Stimulated activated naive CD8-positive, alpha-beta T cell treated with anti-CD3 and anti-CD28 coated beads, Interleukin-15, Interleukin-2, amounts not matched to agents 100 ng/mL and 50 ng/mL, for 24 hours (primary cell): ENCODE results near the gene HSCB.
A peak's percentile ranks its signal among the peaks of the same experiment; 100 is the strongest.
"Not testable (repeated sequence)": the region's sequence is repeated elsewhere in the genome, so short reads cannot be mapped to it uniquely, and the experiment has no call there.

ENCODE experiments used
- H3K27ac Mint-ChIP-seq: one replicate; pipeline ENCODE4 v1.8.0; 2021; ENCODE audit warnings: mild to moderate bottlenecking, mixed read lengths
- H3K27me3 Mint-ChIP-seq: one replicate; pipeline ENCODE4 v1.8.0; 2021; ENCODE audit warnings: mixed read lengths
- H3K36me3 Mint-ChIP-seq: one replicate; pipeline ENCODE4 v1.8.0; 2021; ENCODE audit warnings: low read depth, mixed read lengths
- H3K4me1 Mint-ChIP-seq: one replicate; pipeline ENCODE4 v1.8.0; 2021; ENCODE audit warnings: low read depth, mixed read lengths
- H3K4me3 Mint-ChIP-seq: one replicate; pipeline ENCODE4 v1.8.0; 2021; ENCODE audit warnings: mild to moderate bottlenecking, mixed read lengths
- H3K9me3 Mint-ChIP-seq: one replicate; pipeline ENCODE4 v1.8.0; 2021; ENCODE audit warnings: mixed read lengths

HSCB gene

DNA sequence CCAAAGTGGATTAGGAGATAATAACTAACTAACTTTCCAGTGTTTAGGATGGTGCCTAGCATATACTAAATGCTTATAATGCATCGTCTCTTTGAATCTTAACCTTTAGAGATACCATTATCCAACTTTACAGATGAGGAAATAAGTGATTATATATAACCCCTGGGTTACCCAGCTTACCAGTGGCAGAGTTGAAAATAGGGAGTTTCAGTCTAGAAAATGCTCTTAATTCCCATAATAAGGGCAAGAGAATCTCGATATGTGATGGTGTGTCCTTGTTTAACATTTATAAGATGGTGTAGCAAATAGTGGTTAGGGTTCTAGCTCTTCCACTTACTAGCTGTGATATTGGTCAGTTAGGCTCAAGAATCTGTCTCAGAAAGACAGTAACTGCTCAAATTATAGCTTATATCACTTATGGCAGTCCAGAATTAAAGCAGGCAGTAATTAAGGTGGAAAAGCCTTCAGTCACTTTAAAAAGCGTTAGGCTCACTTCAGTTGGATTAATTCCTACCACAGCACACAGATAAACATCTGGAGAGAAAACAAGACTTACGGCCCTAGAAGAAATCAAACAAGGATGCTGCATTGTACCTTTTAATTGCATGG, 52.2 kb downstream of the HSCB start:
- H3K36me3 Mint-ChIP-seq: peaks cover 68% of the 10 kb centered on the region
- no peaks in the 10 kb centered on the region for H3K27me3 Mint-ChIP-seq
- no peaks in the 10 kb centered on the region for H3K9me3 Mint-ChIP-seq
- H3K27ac Mint-ChIP-seq: no peak overlapping the region
- peaks cover 69% of the 10 kb centered on the region for H3K4me1 Mint-ChIP-seq
- H3K4me3 Mint-ChIP-seq: no peak overlapping the region

DNA sequence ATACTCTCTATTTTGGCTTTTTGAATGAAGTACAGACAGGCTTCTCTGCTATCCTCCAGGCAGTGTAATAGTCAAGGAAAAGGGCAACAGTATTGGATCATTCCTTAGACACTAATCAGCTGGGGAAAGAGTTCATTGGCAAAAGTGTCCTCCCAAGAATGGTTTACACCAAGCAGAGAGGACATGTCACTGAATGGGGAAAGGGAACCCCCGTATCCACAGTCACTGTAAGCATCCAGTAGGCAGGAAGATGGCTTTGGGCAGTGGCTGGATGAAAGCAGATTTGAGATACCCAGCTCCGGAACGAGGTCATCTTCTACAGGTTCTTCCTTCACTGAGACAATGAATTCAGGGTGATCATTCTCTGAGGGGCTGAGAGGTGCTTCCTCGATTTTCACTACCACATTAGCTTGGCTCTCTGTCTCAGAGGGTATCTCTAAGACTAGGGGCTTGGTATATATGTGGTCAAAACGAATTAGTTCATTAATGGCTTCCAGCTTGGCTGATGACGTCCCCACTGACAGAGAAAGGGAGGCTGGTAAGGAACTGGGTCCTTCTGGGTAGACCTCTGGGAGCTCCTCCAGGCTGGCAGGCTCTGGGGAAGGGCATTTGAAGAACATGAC, 53.3 kb downstream of the HSCB start:
- H3K36me3 Mint-ChIP-seq: peaks cover 65% of the 10 kb centered on the region
- H3K9me3 Mint-ChIP-seq: no peaks in the 10 kb centered on the region
- H3K27ac Mint-ChIP-seq: no peak overlapping the region
- H3K27me3 Mint-ChIP-seq: no peaks in the 10 kb centered on the region
- H3K4me1 Mint-ChIP-seq: peaks cover 73% of the 10 kb centered on the region
- no peak overlapping the region for H3K4me3 Mint-ChIP-seq

DNA sequence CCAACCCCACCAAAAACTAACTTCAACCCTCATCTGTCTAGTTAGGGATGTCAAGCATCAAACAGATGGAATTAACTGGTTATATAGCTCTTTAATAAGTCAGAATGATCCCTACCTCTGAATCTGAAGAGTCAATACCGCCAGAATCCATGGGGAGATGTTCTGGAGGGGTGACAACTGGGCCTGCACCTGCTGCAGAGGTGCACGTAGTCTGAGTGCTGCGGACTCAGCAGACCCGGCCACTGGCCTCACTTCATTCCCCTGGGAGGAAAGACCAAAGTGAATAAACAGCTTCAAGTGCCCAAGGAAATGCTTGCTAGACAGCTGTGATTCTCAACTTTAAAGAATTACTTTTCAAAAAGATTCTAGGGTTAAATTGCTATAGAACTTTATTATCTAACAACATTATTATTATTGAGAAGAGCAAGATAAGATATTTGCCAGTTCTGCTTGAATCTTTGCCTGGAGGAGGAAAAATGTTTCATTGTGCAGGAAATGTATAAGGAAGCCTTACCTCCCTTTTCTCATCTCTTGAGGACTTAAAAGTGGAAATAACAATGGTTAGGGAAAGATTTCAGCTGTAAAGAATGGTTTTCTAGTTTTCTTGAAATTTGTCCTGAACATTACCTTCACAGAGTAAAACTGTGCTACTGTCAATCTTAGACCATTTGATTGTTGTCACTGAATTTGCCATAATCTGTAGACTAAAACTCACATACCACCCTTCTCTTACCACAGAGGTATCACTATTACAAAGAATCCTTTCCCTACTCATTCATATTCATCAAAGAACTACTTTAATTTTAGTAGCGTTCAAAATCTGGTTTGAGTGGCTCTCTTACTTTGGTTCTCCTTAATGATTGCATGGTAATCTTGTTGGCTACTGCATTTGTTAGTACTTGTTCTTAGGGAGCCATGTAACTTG, 54.4 kb downstream of the HSCB start:
- Mint-ChIP-seq H3K4me1 (peaks cover 78% of the 10 kb centered on the region), H3K4me3 (peak overlapping the region; percentile 67), H3K27ac (peak overlapping the region; percentile 78), H3K27me3 (no peaks in the 10 kb centered on the region), H3K9me3 (no peaks in the 10 kb centered on the region), H3K36me3 (peaks cover 64% of the 10 kb centered on the region)

DNA sequence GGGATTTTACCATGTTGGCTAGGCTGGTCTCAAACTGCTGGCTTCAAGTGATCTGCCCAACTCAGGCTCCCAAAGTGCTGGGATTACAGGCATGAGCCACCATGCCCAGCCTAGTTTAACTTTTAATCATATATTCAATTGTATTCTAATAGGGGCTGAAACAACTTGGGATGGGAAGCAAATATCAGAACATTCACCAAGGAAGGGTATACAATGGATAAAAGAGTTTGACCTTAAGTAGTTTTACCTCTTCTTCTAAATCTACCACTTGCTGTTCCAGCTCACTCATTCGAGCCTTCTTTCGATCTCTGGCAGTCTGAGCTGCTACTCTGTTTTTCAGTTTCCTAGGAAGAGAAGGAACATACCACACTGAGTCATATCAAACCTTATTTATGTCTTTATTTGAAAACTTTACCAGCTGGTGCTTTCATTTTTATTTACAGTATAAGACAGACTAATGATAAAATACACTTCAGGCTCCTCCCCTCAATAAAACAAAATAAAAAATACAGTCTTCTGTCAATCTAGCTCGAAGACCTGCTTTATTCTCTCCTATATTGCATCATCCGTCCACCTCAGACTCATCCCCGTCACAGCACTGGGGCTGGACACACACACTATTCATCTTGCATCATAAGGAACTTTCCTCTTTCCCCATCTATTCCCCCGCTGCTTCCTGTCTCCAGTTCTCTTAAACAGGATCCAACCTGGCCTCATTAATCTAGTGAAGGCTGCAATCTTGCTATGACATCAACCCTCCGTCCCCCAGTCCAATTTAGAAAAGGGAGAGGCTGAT, 57.2 kb downstream of the HSCB start:
- H3K4me1 Mint-ChIP-seq: peaks cover 69% of the 10 kb centered on the region
- no peaks in the 10 kb centered on the region for H3K9me3 Mint-ChIP-seq
- peak overlapping the region; percentile 99 for H3K4me3 Mint-ChIP-seq
- H3K27ac Mint-ChIP-seq: peak overlapping the region; percentile 99
- H3K36me3 Mint-ChIP-seq: peaks cover 62% of the 10 kb centered on the region
- no peaks in the 10 kb centered on the region for H3K27me3 Mint-ChIP-seq

DNA sequence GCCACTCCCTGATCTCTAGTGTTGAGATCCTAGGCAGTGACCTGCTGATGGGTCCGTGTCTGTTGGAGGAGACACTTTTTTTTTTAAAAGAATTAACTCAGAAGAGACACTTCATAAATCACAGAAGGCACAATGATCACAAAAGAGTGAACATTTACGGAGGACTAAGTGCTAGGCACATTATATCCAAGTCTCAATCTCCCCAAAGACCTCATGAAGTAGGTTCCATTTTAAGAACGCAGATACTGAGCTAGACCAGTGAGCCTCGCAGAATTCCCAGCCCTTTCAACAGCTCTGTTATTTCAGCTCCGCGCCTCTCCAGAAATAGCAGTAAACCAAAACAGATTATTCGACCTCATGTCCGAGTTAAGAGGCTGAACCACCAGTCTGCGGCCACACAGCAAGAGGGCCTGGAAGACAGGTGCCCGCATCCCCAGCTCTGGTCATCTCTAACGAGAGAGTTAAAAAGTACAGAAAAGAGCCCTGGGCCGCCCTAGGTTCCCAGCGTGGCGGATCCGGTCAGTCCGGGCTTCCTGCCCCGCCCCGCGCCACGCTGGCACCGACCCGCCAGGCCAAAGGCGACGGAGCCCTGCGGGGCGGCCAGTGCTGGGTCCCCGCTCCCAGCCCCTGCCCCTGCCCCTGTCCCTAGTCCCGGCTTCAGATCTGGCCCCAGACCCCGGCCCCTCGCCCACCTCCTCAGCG, 57.9 kb downstream of the HSCB start:
- H3K36me3 Mint-ChIP-seq: peaks cover 55% of the 10 kb centered on the region
- no peaks in the 10 kb centered on the region for H3K27me3 Mint-ChIP-seq
- no peaks in the 10 kb centered on the region for H3K9me3 Mint-ChIP-seq
- H3K27ac Mint-ChIP-seq: peak overlapping the region; percentile 99
- peak overlapping the region; percentile 99 for H3K4me3 Mint-ChIP-seq
- H3K4me1 Mint-ChIP-seq: peaks cover 64% of the 10 kb centered on the region

DNA sequence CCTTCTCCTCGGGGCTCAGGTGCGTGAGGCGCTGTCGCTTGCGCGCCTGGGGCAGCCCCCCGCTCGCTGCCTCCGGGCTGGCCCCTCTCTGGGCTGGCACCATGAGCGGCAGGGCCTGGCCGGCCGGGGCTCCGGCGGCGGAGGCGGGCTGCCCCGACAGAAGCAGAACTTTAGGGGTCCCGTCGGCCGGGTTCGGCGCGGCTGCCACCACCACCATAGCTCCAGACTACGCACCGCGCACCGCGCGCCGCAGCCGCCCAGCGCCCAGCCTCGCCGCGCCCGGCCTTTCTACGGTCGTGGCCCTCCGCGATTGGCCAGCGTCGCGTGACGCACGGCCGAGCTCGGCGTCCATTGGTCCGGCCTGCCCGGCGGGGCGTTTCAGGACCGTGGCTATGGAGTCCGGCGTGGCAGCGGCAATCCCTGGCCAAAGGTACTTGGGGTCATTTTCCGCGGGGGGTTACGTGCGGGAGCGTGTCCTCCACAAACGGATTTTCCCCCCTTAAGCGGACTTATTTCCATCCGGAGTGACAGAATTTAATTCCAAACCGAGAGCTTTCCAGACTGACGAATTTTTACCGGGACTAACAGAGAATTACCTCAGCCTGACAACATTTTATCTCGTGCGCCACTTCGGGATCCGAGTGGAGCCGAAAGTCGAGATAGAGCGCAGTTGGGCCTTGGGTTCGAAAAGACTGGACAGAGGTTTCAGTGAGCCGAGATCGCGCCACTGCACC, 58.6 kb downstream of the HSCB start, which contains the start of gene XBP1:
Gene XBP1 (minus strand): TSS at position 262 of the 734 bp plus-strand sequence.
- Mint-ChIP-seq H3K4me3 (peak within 1 kb of the TSS; percentile 99), H3K36me3 (peaks cover 48% of the 10 kb centered on the region), H3K4me1 (peaks cover 58% of the 10 kb centered on the region), H3K9me3 (no peaks in the 10 kb centered on the region), H3K27ac (peak within 1 kb of the TSS; percentile 99), H3K27me3 (no peaks in the 10 kb centered on the region)

DNA sequence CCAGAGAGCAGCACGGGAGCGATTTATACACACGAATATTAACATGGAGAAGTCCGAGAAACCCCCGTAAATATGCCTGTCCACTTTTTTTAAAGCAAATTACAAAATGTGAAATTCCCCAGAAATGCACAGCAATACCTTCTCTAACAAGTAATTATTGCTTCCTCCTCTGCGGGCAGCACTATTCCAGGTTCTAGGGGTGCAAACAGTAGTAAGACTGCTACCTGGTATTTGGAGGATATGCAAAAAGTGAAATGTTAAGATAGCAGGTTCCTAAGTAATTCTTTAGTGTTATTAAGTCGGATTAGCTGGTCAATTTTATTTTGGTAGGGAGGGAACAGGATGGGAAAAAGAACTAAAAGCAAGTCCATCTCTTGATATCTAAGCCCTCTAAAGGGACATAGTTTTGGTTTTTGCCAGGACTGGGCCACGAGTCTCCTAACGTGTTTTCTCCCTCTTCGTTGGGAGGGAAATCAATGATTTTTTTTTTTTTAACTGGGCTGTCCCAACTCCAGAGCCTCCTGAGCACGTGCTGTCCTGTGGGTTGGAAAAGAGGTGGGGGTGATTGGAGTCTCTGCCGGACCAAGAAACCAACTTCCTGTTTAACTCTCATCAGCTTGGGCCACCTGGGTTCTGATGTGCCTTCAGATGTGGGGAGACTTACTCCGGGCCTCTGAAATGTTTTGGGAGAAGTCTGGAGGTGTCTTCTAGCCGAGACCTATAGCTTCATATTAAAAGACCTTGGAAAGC, 60.2 kb downstream of the HSCB start:
- H3K27ac Mint-ChIP-seq: peak overlapping the region; percentile 89
- H3K27me3 Mint-ChIP-seq: no peaks in the 10 kb centered on the region
- H3K4me3 Mint-ChIP-seq: peak overlapping the region; percentile 83
- peaks cover 32% of the 10 kb centered on the region for H3K36me3 Mint-ChIP-seq
- H3K9me3 Mint-ChIP-seq: no peaks in the 10 kb centered on the region
- peaks cover 42% of the 10 kb centered on the region for H3K4me1 Mint-ChIP-seq

DNA sequence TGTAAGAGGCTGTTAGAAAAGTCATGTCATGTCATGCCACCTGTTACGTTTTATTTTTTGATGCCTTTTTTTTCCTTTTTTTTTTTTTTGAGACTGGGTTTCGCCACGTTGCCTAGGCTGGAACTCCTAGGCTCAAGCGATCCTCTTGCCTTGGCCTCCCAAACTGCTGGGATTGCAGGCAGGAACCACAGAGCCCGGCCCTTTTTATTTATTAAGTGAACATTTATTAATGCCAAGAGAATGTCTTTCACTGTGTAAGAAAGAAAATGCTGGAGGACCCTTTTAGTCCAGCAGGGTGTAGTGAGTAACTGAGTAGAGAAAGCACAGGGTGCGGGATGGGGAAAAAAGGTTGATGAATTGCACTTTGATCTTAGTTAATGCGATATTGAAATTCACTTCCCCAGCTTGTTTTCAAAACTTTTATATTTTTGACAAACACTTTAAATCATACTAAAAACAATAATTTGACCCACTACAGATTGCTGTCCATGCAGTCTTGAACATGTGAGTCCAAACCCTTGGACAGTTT, 60.8 kb downstream of the HSCB start:
- Mint-ChIP-seq H3K36me3 (peaks cover 29% of the 10 kb centered on the region), H3K4me1 (peaks cover 36% of the 10 kb centered on the region), H3K4me3 (peak overlapping the region; percentile 83), H3K27me3 (no peaks in the 10 kb centered on the region), H3K9me3 (no peaks in the 10 kb centered on the region), H3K27ac (peak overlapping the region; percentile 89)

DNA sequence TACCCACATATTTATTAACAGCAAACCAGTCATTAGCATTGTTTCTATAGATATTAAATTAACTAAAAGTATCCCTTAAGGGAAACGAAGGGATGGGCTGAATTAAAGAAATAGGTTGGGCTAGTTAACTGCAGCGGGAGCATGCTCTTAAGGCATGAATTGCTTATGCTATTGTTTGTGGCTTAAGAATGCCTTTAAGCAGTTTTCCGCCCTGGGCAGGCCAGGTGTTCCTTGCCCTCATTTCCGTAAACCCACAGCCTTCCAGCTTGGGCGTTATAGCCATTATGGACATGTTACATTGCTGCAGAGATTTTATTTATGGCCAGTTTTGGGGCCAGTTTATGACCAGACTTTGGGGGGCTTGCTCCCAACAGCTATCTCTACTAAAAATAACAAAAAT, 63.6 kb downstream of the HSCB start:
- H3K27me3 Mint-ChIP-seq, H3K4me3 Mint-ChIP-seq, H3K9me3 Mint-ChIP-seq, H3K27ac Mint-ChIP-seq: not testable (repeated sequence)
- H3K4me1 Mint-ChIP-seq: peaks cover 46% of the 10 kb centered on the region
- peaks cover 16% of the 10 kb centered on the region for H3K36me3 Mint-ChIP-seq
